22Rv1 (cell line): ENCODE results near the gene SLC25A51.

ENCODE experiments used
- ZFX ChIP-seq: fragments of 450-650 bp; IDR thresholded peaks from 2 replicates; pipeline ENCODE4 v1.6.1; 2017; ENCODE audit warnings: antibody characterized with exemption, borderline replicate concordance
- TF ChIP-seq, protein P1 (sequence below): fragments of 450-650 bp; IDR thresholded peaks from 2 replicates; pipeline ENCODE4 v1.5.1; 2017; ENCODE audit warnings: mild to moderate bottlenecking

DNA sequence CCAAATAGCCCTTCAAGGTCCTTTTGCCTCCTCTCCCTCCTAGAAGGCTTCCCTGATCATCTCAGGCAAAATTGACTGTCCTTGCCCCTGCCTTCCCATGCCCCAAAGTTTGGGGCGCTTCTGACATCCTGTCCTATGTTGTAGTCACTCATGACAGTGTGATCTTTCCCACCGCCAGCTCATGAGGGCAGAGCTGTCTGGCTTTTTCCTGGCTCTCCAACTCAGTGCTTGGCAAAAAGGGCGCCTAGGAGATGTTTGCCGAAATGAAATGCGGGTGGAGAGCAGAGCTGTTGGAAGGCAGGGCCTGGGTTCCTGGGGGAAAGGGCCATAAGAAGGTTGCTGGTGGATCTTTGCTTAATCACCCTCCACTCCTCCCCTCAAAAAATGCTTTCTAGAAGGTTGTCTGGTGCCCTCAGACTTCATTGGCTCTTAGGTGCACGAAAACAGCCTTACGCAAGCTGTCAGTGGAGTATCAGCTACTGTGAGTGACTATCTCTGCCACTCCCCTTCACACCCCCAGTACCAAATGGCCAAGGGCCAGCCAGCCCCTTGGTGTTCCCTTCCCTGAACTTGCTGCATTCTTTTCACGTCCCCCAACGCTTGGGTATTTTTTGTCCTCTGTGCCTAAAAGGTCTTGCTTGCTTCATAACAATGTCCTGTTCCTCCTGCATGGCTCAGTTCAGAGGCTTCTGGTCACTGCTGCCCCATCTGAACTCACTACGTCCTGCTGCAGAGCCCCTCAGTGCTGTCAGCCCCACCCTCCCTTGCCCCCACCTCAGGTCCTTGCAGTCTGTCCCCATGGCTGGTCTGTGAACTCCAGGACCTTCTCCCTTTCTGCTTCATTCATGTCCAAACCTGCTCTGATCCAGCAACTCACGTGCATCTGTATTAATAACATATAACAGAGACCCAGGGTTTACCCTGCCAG is 2.6 kb upstream of the SLC25A51 start:
- TF ChIP-seq, protein P1, sequence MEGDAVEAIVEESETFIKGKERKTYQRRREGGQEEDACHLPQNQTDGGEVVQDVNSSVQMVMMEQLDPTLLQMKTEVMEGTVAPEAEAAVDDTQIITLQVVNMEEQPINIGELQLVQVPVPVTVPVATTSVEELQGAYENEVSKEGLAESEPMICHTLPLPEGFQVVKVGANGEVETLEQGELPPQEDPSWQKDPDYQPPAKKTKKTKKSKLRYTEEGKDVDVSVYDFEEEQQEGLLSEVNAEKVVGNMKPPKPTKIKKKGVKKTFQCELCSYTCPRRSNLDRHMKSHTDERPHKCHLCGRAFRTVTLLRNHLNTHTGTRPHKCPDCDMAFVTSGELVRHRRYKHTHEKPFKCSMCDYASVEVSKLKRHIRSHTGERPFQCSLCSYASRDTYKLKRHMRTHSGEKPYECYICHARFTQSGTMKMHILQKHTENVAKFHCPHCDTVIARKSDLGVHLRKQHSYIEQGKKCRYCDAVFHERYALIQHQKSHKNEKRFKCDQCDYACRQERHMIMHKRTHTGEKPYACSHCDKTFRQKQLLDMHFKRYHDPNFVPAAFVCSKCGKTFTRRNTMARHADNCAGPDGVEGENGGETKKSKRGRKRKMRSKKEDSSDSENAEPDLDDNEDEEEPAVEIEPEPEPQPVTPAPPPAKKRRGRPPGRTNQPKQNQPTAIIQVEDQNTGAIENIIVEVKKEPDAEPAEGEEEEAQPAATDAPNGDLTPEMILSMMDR, result no peak
- no peak for TF ChIP-seq ZFX
